WTC11 (cell line): ENCODE measurements around the gene CBX2.

Source experiments
- CREM ChIP-seq: sonication (generic); formaldehyde crosslinking; IDR thresholded peaks from 2 replicates; pipeline ENCODE4 v1.8.1; 2022; ENCODE audit warnings: mild to moderate bottlenecking, missing genetic modification reagents, moderate library complexity
- JUN ChIP-seq: sonication (generic); formaldehyde crosslinking; IDR thresholded peaks from 2 replicates; pipeline ENCODE4 v1.8.0; 2023; ENCODE audit warnings: mild to moderate bottlenecking, missing genetic modification reagents
- NR3C1 ChIP-seq: sonication (generic); formaldehyde crosslinking; conservative IDR thresholded peaks from 2 replicates; pipeline ENCODE4 v1.8.1; 2023; ENCODE audit warnings: low read depth, mild to moderate bottlenecking, missing genetic modification reagents
- TCF7 ChIP-seq: sonication (generic); formaldehyde crosslinking; IDR thresholded peaks from 2 replicates; pipeline ENCODE4 v1.8.0; 2022; ENCODE audit warnings: mild to moderate bottlenecking, low read depth, missing genetic modification reagents, moderate library complexity
- TEAD1 ChIP-seq: sonication (generic); formaldehyde crosslinking; IDR thresholded peaks from 2 replicates; pipeline ENCODE4 v1.8.0; 2022; ENCODE audit warnings: mild to moderate bottlenecking, missing genetic modification reagents
- ZNF138 ChIP-seq: sonication (generic); formaldehyde crosslinking; conservative IDR thresholded peaks from 2 replicates; pipeline ENCODE4 v1.8.1; 2022; ENCODE audit warnings: mild to moderate bottlenecking, moderate library complexity, missing genetic modification reagents
- ZNF396 ChIP-seq: fragments of 250-450 bp; sonication (Bioruptor Pico); IDR thresholded peaks from 2 replicates; pipeline ENCODE4 v1.8.0; 2021; ENCODE audit warnings: mild to moderate bottlenecking, moderate library complexity, borderline replicate concordance
- TF ChIP-seq, protein P1 (sequence below): fragments of 200-600 bp; IDR thresholded peaks from 2 replicates; pipeline ENCODE4 v1.8.0; 2022; ENCODE audit warnings: antibody characterized with exemption
- TF ChIP-seq, protein P2 (sequence below): sonication (generic); formaldehyde crosslinking; IDR thresholded peaks from 2 replicates; pipeline ENCODE4 v1.8.1; 2023; ENCODE audit warnings: mild to moderate bottlenecking, missing genetic modification reagents
- TF ChIP-seq, protein P3 (sequence below): sonication (generic); formaldehyde crosslinking; conservative IDR thresholded peaks from 2 replicates; pipeline ENCODE4 v1.8.1; 2022; ENCODE audit warnings: mild to moderate bottlenecking, missing genetic modification reagents
- TF ChIP-seq, protein P4 (sequence below): sonication (generic); formaldehyde crosslinking; IDR thresholded peaks from 2 replicates; pipeline ENCODE4 v1.8.1; 2023; ENCODE audit warnings: mild to moderate bottlenecking, missing genetic modification reagents
- TF ChIP-seq, protein P5 (sequence below): sonication (generic); formaldehyde crosslinking; IDR thresholded peaks from 2 replicates; pipeline ENCODE4 v1.8.0; 2022; ENCODE audit warnings: mild to moderate bottlenecking, missing genetic modification reagents
- TF ChIP-seq, protein P6 (sequence below): sonication (generic); formaldehyde crosslinking; IDR thresholded peaks from 2 replicates; pipeline ENCODE4 v1.8.1; 2022; ENCODE audit warnings: low read depth, missing genetic modification reagents, borderline replicate concordance
- TF ChIP-seq, protein P7 (sequence below): fragments of 250-450 bp; sonication (Bioruptor Pico); IDR thresholded peaks from 2 replicates; pipeline ENCODE4 v1.9.0; 2021; ENCODE audit warnings: moderate library complexity, mild to moderate bottlenecking, inconsistent platforms, borderline replicate concordance

DNA sequence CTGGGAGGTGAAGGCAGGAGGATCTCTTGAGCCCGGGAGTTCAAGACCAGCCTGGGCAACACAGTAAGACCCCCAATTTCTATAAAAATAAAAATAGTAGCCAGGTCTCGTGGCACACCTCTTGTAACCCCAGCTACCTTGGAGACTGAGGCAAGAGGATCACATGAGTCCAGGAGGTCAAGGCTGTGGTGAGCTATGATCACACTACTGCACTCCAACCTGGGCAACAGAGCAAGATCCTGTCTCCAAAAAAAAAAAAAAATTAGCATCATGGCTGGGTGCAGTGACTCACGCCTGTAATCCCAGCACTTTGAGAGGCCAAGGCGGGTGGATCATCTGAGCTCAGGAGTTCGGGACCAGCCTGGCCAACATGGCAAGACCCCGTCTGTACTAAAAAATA lies 6.7 kb upstream of the CBX2 start:
- TF ChIP-seq, protein P1, sequence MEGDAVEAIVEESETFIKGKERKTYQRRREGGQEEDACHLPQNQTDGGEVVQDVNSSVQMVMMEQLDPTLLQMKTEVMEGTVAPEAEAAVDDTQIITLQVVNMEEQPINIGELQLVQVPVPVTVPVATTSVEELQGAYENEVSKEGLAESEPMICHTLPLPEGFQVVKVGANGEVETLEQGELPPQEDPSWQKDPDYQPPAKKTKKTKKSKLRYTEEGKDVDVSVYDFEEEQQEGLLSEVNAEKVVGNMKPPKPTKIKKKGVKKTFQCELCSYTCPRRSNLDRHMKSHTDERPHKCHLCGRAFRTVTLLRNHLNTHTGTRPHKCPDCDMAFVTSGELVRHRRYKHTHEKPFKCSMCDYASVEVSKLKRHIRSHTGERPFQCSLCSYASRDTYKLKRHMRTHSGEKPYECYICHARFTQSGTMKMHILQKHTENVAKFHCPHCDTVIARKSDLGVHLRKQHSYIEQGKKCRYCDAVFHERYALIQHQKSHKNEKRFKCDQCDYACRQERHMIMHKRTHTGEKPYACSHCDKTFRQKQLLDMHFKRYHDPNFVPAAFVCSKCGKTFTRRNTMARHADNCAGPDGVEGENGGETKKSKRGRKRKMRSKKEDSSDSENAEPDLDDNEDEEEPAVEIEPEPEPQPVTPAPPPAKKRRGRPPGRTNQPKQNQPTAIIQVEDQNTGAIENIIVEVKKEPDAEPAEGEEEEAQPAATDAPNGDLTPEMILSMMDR = no peak
- TF ChIP-seq CREM = no peak
- TF ChIP-seq, protein P2, sequence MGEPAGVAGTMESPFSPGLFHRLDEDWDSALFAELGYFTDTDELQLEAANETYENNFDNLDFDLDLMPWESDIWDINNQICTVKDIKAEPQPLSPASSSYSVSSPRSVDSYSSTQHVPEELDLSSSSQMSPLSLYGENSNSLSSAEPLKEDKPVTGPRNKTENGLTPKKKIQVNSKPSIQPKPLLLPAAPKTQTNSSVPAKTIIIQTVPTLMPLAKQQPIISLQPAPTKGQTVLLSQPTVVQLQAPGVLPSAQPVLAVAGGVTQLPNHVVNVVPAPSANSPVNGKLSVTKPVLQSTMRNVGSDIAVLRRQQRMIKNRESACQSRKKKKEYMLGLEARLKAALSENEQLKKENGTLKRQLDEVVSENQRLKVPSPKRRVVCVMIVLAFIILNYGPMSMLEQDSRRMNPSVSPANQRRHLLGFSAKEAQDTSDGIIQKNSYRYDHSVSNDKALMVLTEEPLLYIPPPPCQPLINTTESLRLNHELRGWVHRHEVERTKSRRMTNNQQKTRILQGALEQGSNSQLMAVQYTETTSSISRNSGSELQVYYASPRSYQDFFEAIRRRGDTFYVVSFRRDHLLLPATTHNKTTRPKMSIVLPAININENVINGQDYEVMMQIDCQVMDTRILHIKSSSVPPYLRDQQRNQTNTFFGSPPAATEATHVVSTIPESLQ (CRISPR knock-in tag) = no peak
- TF ChIP-seq JUN = no peak
- TF ChIP-seq NR3C1 (CRISPR knock-in tag) = no peak
- TF ChIP-seq, protein P3, sequence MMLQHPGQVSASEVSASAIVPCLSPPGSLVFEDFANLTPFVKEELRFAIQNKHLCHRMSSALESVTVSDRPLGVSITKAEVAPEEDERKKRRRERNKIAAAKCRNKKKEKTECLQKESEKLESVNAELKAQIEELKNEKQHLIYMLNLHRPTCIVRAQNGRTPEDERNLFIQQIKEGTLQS (CRISPR knock-in tag) = no peak
- no peak for TF ChIP-seq TCF7
- TF ChIP-seq ZNF396 (CRISPR knock-in tag) = no peak
- TF ChIP-seq, protein P4, sequence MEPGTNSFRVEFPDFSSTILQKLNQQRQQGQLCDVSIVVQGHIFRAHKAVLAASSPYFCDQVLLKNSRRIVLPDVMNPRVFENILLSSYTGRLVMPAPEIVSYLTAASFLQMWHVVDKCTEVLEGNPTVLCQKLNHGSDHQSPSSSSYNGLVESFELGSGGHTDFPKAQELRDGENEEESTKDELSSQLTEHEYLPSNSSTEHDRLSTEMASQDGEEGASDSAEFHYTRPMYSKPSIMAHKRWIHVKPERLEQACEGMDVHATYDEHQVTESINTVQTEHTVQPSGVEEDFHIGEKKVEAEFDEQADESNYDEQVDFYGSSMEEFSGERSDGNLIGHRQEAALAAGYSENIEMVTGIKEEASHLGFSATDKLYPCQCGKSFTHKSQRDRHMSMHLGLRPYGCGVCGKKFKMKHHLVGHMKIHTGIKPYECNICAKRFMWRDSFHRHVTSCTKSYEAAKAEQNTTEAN = no peak
- no peak for TF ChIP-seq TEAD1 (CRISPR knock-in tag)
- TF ChIP-seq ZNF138 (CRISPR knock-in tag) = no peak
- TF ChIP-seq, protein P5, sequence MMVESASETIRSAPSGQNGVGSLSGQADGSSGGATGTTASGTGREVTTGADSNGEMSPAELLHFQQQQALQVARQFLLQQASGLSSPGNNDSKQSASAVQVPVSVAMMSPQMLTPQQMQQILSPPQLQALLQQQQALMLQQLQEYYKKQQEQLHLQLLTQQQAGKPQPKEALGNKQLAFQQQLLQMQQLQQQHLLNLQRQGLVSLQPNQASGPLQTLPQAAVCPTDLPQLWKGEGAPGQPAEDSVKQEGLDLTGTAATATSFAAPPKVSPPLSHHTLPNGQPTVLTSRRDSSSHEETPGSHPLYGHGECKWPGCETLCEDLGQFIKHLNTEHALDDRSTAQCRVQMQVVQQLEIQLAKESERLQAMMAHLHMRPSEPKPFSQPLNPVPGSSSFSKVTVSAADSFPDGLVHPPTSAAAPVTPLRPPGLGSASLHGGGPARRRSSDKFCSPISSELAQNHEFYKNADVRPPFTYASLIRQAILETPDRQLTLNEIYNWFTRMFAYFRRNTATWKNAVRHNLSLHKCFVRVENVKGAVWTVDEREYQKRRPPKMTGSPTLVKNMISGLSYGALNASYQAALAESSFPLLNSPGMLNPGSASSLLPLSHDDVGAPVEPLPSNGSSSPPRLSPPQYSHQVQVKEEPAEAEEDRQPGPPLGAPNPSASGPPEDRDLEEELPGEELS (CRISPR knock-in tag) = no peak
- TF ChIP-seq, protein P6, sequence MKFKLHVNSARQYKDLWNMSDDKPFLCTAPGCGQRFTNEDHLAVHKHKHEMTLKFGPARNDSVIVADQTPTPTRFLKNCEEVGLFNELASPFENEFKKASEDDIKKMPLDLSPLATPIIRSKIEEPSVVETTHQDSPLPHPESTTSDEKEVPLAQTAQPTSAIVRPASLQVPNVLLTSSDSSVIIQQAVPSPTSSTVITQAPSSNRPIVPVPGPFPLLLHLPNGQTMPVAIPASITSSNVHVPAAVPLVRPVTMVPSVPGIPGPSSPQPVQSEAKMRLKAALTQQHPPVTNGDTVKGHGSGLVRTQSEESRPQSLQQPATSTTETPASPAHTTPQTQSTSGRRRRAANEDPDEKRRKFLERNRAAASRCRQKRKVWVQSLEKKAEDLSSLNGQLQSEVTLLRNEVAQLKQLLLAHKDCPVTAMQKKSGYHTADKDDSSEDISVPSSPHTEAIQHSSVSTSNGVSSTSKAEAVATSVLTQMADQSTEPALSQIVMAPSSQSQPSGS (CRISPR knock-in tag) = no peak
- TF ChIP-seq, protein P7, sequence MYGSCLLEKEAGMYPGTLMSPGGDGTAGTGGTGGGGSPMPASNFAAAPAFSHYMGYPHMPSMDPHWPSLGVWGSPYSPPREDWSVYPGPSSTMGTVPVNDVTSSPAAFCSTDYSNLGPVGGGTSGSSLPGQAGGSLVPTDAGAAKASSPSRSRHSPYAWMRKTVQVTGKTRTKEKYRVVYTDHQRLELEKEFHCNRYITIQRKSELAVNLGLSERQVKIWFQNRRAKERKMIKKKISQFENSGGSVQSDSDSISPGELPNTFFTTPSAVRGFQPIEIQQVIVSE (CRISPR knock-in tag) = no peak
